Ovary (tissue), 9 donors: ENCODE results near the gene PKP1. TPM values are rescaled to one million over a fixed set of nuclear protein-coding genes. Genes with fewer than 3 reads are reported as not detected.

Experiments used
- DNase-seq, 5 donors: peaks; one replicate each; pipeline ENCODE4 v3.0.0-alpha.2; 2019 to 2020
- H3K27ac ChIP-seq, 2 donors: fragments of 200-600 bp; one replicate each; pipeline versions ENCODE4 v1.5.1 to v1.8.0; 2019 to 2022
- H3K27me3 ChIP-seq: fragments of 200-600 bp; one replicate; pipeline ENCODE4 v1.8.0; 2022
- H3K36me3 ChIP-seq: fragments of 200-600 bp; sonication (generic); one replicate; pipeline ENCODE4 v1.5.1; 2019
- H3K4me1 ChIP-seq: one replicate; pipeline ENCODE4 v1.8.1; 2013; ENCODE audit warnings: mild to moderate bottlenecking, moderate library complexity; ENCODE audit not compliant: insufficient read depth
- H3K4me3 ChIP-seq: fragments of 200-600 bp; sonication (generic); one replicate; pipeline ENCODE4 v1.5.1; 2017
- H3K9me3 ChIP-seq, 2 donors: fragments of 200-600 bp in 1 of 2; sonication (generic) in 1 of 2; one replicate each; pipeline versions ENCODE4 v1.5.1 to v1.8.1; 2013 to 2019; ENCODE audit warnings: mild to moderate bottlenecking in 1 of 2, moderate library complexity in 1 of 2
- CTCF ChIP-seq, 3 donors: fragments of 450-650 bp in 2 of 3; fragments of 200-600 bp in 1 of 3; IDR thresholded peaks; one replicate each; pipeline versions ENCODE4 v1.5.1 to v1.8.0; 2016 to 2022; ENCODE audit warnings: antibody characterized with exemption in 3 of 3, mild to moderate bottlenecking in 1 of 3
- EP300 ChIP-seq: sonication (generic); formaldehyde crosslinking; IDR thresholded peaks from one replicate; pipeline ENCODE4 v1.6.1; 2017; ENCODE audit warnings: antibody characterized with exemption
- POLR2A ChIP-seq: fragments of 450-650 bp; IDR thresholded peaks from one replicate; pipeline ENCODE4 v1.6.1; 2017; ENCODE audit warnings: antibody characterized with exemption, mild to moderate bottlenecking, moderate library complexity
- WGBS, 3 donors: extraction: QIAGEN DNeasy Blood & Tissue Kit in 1 of 3; methylation state at CpG; one replicate each; pipeline versions ENCODE4 v1.1.5 to v1.1.7; 2013 to 2017; 5-methylcytosine and 5-hydroxymethylcytosine counted together
- intact Hi-C, 4 donors: fragments of 100-400 bp; cut with DNase I; formaldehyde crosslinking; loops; one replicate each; pipeline versions ENCODE4 v1.11.0 to v1.15.1; 2022 to 2023
- polyA plus RNA-seq, 2 donors: library from polyadenylated mRNA; stranded (reverse); fragments of 200-250 nt in 1 of 2; fragments of 350-450 nt in 1 of 2; fragmentation: Illumina TruSeq in 1 of 2; extraction: RNeasy Lipid Tissue Mini Kit (QIAGEN cat#74804) in 1 of 2; gene quantifications; one replicate each; pipeline ENCODE4 v1.2.3, GENCODE V29; 2013 to 2014
- total RNA-seq, 7 donors: library from RNA; depleted of rRNA in 2 of 7; stranded (reverse); fragments of >200 nt in 2 of 7; fragmentation: NEBNext Ultra II Directional in 3 of 7; extraction: Animal tissue kit (Norgen Biotek cat#: 25700) in 3 of 7; gene quantifications; one replicate each; pipeline versions ENCODE4 v1.1.0 to v1.2.4, GENCODE V29; 2016 to 2023
- donor health status: DM: no; HTN: no; CAD: no; lungs with moderate emphysema.
- donor health status: DM: no; HTN: no; CAD: no.
- donor health status: Bipolar disorder and iron deficiency.
- donor health status: DM: yes; HTN: yes; CAD: no.
- donor health status: DM: no; HTN: no; CAD: no.
- donor health status: DM: yes; HTN: yes; CAD: no.

The PKP1 gene
- total and polyA plus RNA-seq, 9 donors: 0.05 to 0.48 (median 0.18) TPM; not detected in 2

GRCh38 chr1:201325678-201326060 is 42.4 kb downstream of the PKP1 start:
- WGBS, 3 donors: 83 to 96% (median 92%) methylated on average over 8 of the region's 8 CpGs
- Histone ChIP-seq H3K4me3 (no peak overlapping the region), H3K4me1 (no peaks in the 10 kb centered on the region), H3K36me3 (no peaks in the 10 kb centered on the region), H3K27ac (no peak overlapping the region), H3K27me3 (no peaks in the 10 kb centered on the region), H3K9me3 (no peaks in the 10 kb centered on the region)
- intact Hi-C loops: no loop called here
- TF ChIP-seq POLR2A (no peak), CTCF (IDR thresholded peaks at IDR 0.05) (no peak), EP300 (no peak)
- DNase-seq: no peak

GRCh38 chr1:201326710-201327109 is 43.4 kb downstream of the PKP1 start:
- DNase-seq: no peak
- Histone ChIP-seq H3K27me3 (no peaks in the 10 kb centered on the region), H3K4me3 (no peak overlapping the region), H3K9me3 (no peaks in the 10 kb centered on the region), H3K27ac (no peak overlapping the region), H3K36me3 (no peaks in the 10 kb centered on the region), H3K4me1 (no peaks in the 10 kb centered on the region)
- WGBS, 3 donors: 68 to 92% (median 70%) methylated on average over 4 of the region's 4 CpGs
- TF ChIP-seq EP300: no peak
- no peak for TF ChIP-seq POLR2A
- TF ChIP-seq CTCF (IDR thresholded peaks at IDR 0.05): no peak
- intact Hi-C loops: no loop called here

GRCh38 chr1:201327687-201328240 is 44.5 kb downstream of the PKP1 start:
- intact Hi-C loops: no loop called here
- Histone ChIP-seq H3K4me3 (no peak overlapping the region), H3K4me1 (no peaks in the 10 kb centered on the region), H3K27me3 (no peaks in the 10 kb centered on the region), H3K9me3 (no peaks in the 10 kb centered on the region), H3K36me3 (no peaks in the 10 kb centered on the region), H3K27ac (no peak overlapping the region)
- DNase-seq: no peak
- WGBS, 3 donors: 89 to 92% (median 90%) methylated on average over 7 of the region's 7 CpGs
- TF ChIP-seq EP300: no peak
- no peak for TF ChIP-seq POLR2A
- no peak for TF ChIP-seq CTCF (IDR thresholded peaks at IDR 0.05)

- Histone ChIP-seq H3K4me1 (no peaks in the 10 kb centered on the region), H3K36me3 (no peaks in the 10 kb centered on the region), H3K9me3 (no peaks in the 10 kb centered on the region), H3K27me3 (no peaks in the 10 kb centered on the region), H3K27ac (no peak overlapping the region), H3K4me3 (no peak overlapping the region)
- no peak for DNase-seq
- intact Hi-C loops: no loop called here
- no peak for TF ChIP-seq CTCF (IDR thresholded peaks at IDR 0.05)
- TF ChIP-seq POLR2A: no peak
- no peak for TF ChIP-seq EP300
- 55 to 66% (median 63%) methylated on average over 4 of the region's 4 CpGs for WGBS, 3 donors
These were observed 45.3 kb downstream of the PKP1 start for GRCh38 chr1:201328576-201328975.

GRCh38 chr1:201329286-201329685 is 46.0 kb downstream of the PKP1 start:
- DNase-seq: no peak
- Histone ChIP-seq H3K27ac (no peak overlapping the region), H3K9me3 (no peaks in the 10 kb centered on the region), H3K27me3 (no peaks in the 10 kb centered on the region), H3K36me3 (no peaks in the 10 kb centered on the region), H3K4me3 (no peak overlapping the region), H3K4me1 (no peaks in the 10 kb centered on the region)
- intact Hi-C loops: no loop called here
- TF ChIP-seq CTCF (IDR thresholded peaks at IDR 0.05) (no peak), POLR2A (no peak), EP300 (no peak)
- 44 to 54% (median 50%) methylated on average over 2 of the region's 2 CpGs for WGBS, 3 donors
